Measurements from ENCODE around the gene TBC1D1.

The TBC1D1 gene

DNA sequence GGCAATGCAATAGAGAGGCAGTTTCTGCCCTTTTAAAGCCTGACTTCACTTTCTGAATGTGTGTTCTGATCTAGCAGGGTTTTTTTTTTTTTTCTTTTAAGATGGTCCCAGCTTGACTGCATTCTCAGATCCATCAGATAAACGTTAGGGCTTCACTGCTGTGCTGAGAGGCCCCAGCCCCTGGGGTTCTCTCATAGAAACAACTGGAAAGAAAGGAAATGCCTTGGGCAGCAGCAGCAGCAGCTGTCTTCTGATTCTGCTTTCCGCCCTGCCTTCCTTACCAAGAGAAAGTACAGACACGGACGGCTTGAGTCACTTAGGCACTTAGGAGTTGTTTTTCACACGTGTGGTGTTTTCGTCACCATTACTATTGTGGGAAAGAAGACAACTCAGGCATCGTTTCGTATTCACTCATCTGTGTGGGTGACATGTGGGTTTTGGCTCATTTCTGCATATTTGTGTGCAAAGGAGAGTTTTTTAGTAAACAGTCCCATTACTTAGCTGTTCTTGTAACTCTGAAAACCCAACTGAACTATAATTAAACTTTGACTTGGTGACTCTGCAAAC lies 241.3 kb downstream of the TBC1D1 start:
- peaks cover 66% of the 10 kb centered on the region for H3K4me1 ChIP-seq (ENCODE audit: low read length)
- H3K27ac ChIP-seq (ENCODE audit: low read length): peak overlapping the region; percentile 93
- peak overlapping the region; percentile 75 for H3K4me2 ChIP-seq (ENCODE audit: low read depth, low read length)
- H3K27me3 ChIP-seq (replicated peaks; ENCODE audit: insufficient read depth, low read length): no peaks in the 10 kb centered on the region
- no peaks in the 10 kb centered on the region for H3K9me2 ChIP-seq (replicated peaks; ENCODE audit: insufficient read depth, low read length)
- no peak overlapping the region for H2AFZ ChIP-seq (ENCODE audit: low read length)
- no peak for TF ChIP-seq EZH2phosphoT487 (IDR thresholded peaks at IDR 0.05; ENCODE audit: low read length)
- no peak for TF ChIP-seq EZH2 (optimal IDR thresholded peaks at IDR 0.05; ENCODE audit: low read depth, low read length)
- H4K20me1 ChIP-seq (ENCODE audit: insufficient read depth, low read length): no peaks in the 10 kb centered on the region
- no peaks in the 10 kb centered on the region; the same call in 1 of the 2 replicates for H3K36me3 ChIP-seq (replicated peaks; ENCODE audit: insufficient read depth, low read length)
- peak overlapping the region; percentile 75 for H3K9ac ChIP-seq (ENCODE audit: low read length)
- no peaks in the 10 kb centered on the region for H3K9me3 ChIP-seq (replicated peaks; ENCODE audit: insufficient read depth, low read length)
- H3K4me3 ChIP-seq (ENCODE audit: low read length): peak overlapping the region; percentile 27; the same call in 1 of the 2 replicates
- H3K79me2 ChIP-seq (ENCODE audit: low read length): 0 out of 2 replicates have a peak, but pooled peaks cover 6% of the 10 kb centered on the region
- H3F3A ChIP-seq (ENCODE audit: insufficient read depth, low read length): peaks cover 57% of the 10 kb centered on the region
- peak; percentile 97 for DNase-seq

DNA sequence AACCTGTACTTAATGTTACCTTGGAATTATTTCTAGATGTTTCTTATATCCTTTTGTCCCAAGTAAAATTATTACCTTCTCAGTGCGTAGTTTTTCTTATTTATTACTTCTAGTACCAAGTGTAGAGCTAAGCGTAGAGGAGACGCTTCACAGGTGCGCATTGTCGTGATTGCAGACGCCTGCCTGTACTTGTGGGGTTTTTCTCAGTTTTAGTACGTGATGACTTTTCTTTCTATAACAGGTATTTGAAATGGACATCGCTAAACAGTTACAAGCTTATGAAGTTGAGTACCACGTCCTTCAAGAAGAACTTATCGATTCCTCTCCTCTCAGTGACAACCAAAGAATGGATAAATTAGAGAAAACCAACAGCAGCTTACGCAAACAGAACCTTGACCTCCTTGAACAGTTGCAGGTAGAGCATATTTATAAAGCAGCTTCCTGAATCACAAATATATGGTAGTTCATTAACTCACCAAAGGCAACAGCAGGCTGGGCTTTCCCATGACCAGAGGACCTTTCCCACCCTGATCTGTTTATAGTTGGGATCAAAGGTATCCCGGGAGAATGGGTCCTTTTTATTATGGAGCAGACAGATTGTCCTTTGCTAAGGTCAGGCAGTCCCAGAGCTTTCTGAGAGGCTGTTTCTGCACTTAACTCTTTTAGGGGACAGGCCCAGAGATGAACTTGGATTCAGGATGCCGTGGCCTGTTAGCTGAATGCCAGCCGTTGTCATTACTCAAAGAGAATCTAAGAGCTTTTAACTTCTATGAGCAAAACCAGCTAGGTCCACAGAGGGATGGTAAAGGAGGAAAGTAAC lies 242.2 kb downstream of the TBC1D1 start:
- peak overlapping the region; percentile 16; the same call in 1 of the 2 replicates for H2AFZ ChIP-seq (ENCODE audit: low read length)
- H3K79me2 ChIP-seq (ENCODE audit: low read length): 0 out of 2 replicates have a peak, but pooled peaks cover 6% of the 10 kb centered on the region
- H3F3A ChIP-seq (ENCODE audit: insufficient read depth, low read length): peaks cover 52% of the 10 kb centered on the region
- H3K27ac ChIP-seq (ENCODE audit: low read length): peak overlapping the region; percentile 93
- peaks cover 59% of the 10 kb centered on the region for H3K4me1 ChIP-seq (ENCODE audit: low read length)
- TF ChIP-seq EZH2phosphoT487 (IDR thresholded peaks at IDR 0.05; ENCODE audit: low read length) (no peak), EZH2 (optimal IDR thresholded peaks at IDR 0.05; ENCODE audit: low read depth, low read length) (no peak)
- TF ChIP-seq, protein P1, sequence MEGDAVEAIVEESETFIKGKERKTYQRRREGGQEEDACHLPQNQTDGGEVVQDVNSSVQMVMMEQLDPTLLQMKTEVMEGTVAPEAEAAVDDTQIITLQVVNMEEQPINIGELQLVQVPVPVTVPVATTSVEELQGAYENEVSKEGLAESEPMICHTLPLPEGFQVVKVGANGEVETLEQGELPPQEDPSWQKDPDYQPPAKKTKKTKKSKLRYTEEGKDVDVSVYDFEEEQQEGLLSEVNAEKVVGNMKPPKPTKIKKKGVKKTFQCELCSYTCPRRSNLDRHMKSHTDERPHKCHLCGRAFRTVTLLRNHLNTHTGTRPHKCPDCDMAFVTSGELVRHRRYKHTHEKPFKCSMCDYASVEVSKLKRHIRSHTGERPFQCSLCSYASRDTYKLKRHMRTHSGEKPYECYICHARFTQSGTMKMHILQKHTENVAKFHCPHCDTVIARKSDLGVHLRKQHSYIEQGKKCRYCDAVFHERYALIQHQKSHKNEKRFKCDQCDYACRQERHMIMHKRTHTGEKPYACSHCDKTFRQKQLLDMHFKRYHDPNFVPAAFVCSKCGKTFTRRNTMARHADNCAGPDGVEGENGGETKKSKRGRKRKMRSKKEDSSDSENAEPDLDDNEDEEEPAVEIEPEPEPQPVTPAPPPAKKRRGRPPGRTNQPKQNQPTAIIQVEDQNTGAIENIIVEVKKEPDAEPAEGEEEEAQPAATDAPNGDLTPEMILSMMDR (IDR thresholded peaks at IDR 0.05; ENCODE audit: low read length): no peak
- H3K4me3 ChIP-seq (ENCODE audit: low read length): peak overlapping the region; percentile 27; the same call in 1 of the 2 replicates
- no peaks in the 10 kb centered on the region for H3K9me3 ChIP-seq (replicated peaks; ENCODE audit: insufficient read depth, low read length)
- H3K9me2 ChIP-seq (replicated peaks; ENCODE audit: insufficient read depth, low read length): no peaks in the 10 kb centered on the region
- DNase-seq: peak; percentile 74
- no peaks in the 10 kb centered on the region; the same call in 1 of the 2 replicates for H3K36me3 ChIP-seq (replicated peaks; ENCODE audit: insufficient read depth, low read length)
- H4K20me1 ChIP-seq (ENCODE audit: insufficient read depth, low read length): no peaks in the 10 kb centered on the region
- H3K9ac ChIP-seq (ENCODE audit: low read length): peak overlapping the region; percentile 75
- H3K4me2 ChIP-seq (ENCODE audit: low read depth, low read length): peak overlapping the region; percentile 75
- H3K27me3 ChIP-seq (replicated peaks; ENCODE audit: insufficient read depth, low read length): no peaks in the 10 kb centered on the region

DNA sequence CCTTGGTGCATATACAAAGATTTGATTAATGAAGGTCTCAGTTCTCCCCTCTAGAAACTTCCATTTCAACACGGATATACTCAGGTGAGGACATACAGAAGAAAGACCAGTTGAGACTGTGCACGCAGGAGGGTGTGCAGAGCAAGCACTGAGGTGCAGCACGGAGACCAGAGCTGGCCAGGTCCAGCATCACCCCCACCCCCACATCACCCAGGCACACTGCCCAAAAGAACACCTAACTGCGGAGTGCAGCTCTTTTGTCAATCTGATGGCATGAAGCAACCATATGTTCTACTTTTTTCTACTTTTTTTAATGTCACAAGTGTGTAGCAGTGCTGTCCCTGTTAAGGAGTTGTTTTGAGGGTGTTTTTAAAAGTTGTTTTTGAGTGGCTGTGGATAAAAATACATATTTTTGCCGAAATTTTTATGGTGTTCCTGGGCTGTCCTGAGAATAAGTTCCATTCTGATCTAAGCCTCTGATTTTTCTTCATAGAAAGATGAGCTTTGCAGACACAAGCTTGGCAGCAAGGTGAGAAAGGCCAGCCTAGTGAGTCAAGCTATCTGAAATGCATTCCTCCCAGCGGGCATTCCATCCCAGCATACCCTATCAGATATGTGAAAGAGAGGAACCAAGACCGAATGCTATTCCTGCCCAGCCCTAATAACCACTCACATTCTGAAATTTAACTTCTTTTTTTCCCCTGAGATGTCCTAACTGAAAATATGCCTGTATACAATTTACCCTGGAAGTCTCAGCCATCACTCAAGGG lies 243.0 kb downstream of the TBC1D1 start:
- Histone ChIP-seq H3K4me2 (ENCODE audit: low read depth, low read length) (peak overlapping the region; percentile 75), H2AFZ (ENCODE audit: low read length) (no peak overlapping the region), H3K9me2 (replicated peaks; ENCODE audit: insufficient read depth, low read length) (no peaks in the 10 kb centered on the region), H3K27me3 (replicated peaks; ENCODE audit: insufficient read depth, low read length) (no peaks in the 10 kb centered on the region), H3K9me3 (replicated peaks; ENCODE audit: insufficient read depth, low read length) (no peaks in the 10 kb centered on the region), H3K4me3 (ENCODE audit: low read length) (no peak overlapping the region), H3K36me3 (replicated peaks; ENCODE audit: insufficient read depth, low read length) (no peaks in the 10 kb centered on the region; the same call in 1 of the 2 replicates), H3K27ac (ENCODE audit: low read length) (peak overlapping the region; percentile 93), H3K4me1 (ENCODE audit: low read length) (peaks cover 51% of the 10 kb centered on the region), H3K9ac (ENCODE audit: low read length) (peak overlapping the region; percentile 75), H3K79me2 (ENCODE audit: low read length) (0 out of 2 replicates have a peak, but pooled peaks cover 6% of the 10 kb centered on the region), H4K20me1 (ENCODE audit: insufficient read depth, low read length) (no peaks in the 10 kb centered on the region), H3F3A (ENCODE audit: insufficient read depth, low read length) (peaks cover 43% of the 10 kb centered on the region)
- TF ChIP-seq, protein P1 (IDR thresholded peaks at IDR 0.05; ENCODE audit: low read length): no peak
- no peak for TF ChIP-seq EZH2 (optimal IDR thresholded peaks at IDR 0.05; ENCODE audit: low read depth, low read length)
- TF ChIP-seq EZH2phosphoT487 (IDR thresholded peaks at IDR 0.05; ENCODE audit: low read length): no peak
- DNase-seq: no peak

Data from MM.1S (cell line).